ENCODE measurements around the gene RASSF1.

Gene RASSF1

GRCh38 chr3:50340448-50341329 lies at the start of gene RASSF1:
TSS of gene RASSF1 (minus strand) at chr3:50340836. CDS start at chr3:50340805, 31 bp downstream.
- DNase-seq (ENCODE audit: low read depth) = peak; percentile 38

- no peak for DNase-seq (ENCODE audit: low read depth)
These were observed 48.8 kb upstream of the RASSF1 start for GRCh38 chr3:50389414-50389767.

GRCh38 chr3:50388720-50389413 lies 48.2 kb upstream of the RASSF1 start:
- DNase-seq (ENCODE audit: low read depth) = no peak

- no peak for DNase-seq (ENCODE audit: low read depth)
These were observed 47.5 kb upstream of the RASSF1 start for GRCh38 chr3:50388016-50388719.

DNA sequence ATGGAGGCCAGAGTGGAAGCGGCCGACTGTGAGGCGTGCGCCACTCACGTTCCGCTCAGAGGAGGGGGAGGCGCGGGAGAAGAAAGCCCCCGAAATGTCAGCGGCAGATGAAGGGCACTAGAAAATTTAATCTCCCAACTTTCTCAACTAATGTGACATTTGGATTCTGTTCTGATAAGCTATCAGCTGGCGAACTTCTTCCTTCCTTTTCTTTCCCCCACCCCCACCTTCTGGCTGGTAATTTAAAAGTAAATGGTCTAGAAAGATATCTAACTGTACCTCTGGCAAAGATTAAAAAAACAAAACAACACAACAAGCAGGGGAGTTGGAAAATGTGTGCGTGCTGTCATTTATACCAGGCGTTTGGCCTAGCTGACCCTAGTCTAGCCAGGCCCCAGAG lies 45.1 kb upstream of the RASSF1 start:
- no peak for DNase-seq (ENCODE audit: low read depth)

DNA sequence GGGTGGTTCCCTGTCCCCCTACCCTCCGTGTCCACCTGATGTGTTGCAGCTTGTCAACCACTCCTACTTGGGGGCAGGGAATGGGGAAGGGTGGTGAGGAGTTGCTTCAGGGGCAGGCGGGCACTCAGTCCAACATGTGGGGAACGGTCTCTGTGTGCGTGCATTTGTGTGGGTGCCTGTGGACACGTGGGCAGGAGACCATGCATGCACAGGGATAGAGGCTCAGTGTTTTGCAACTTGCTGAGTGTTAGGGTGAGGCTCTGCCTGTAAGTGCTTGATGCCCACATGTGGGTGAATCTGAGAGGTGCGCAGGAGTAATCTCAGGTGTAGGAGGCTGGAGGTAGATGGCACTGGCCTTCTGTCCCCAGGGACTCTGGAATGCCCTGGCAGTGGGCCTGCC lies 43.1 kb upstream of the RASSF1 start:
- DNase-seq (ENCODE audit: low read depth) = no peak

DNA sequence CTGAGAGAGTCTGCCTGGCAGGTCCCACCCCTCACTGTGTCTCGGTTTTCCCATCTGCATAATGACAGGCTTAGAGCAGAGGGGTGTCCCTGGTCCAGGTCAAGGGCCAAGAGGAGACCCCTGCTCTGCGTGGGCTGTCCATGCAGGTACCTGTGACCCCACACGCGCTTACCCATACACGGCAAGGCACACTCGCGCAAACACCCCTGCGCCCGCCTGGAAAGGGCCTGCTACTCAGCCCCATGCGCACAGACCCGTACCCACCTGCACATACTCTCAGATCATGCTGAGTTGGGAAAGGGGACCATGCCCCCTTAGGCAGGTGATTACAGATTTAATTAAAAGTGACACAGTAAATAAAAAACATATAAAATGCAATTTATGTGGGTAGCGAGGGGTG lies 42.1 kb upstream of the RASSF1 start:
- no peak for DNase-seq (ENCODE audit: low read depth)

GRCh38 chr3:50381383-50381782 lies 40.7 kb upstream of the RASSF1 start:
- DNase-seq (ENCODE audit: low read depth) = no peak

DNA sequence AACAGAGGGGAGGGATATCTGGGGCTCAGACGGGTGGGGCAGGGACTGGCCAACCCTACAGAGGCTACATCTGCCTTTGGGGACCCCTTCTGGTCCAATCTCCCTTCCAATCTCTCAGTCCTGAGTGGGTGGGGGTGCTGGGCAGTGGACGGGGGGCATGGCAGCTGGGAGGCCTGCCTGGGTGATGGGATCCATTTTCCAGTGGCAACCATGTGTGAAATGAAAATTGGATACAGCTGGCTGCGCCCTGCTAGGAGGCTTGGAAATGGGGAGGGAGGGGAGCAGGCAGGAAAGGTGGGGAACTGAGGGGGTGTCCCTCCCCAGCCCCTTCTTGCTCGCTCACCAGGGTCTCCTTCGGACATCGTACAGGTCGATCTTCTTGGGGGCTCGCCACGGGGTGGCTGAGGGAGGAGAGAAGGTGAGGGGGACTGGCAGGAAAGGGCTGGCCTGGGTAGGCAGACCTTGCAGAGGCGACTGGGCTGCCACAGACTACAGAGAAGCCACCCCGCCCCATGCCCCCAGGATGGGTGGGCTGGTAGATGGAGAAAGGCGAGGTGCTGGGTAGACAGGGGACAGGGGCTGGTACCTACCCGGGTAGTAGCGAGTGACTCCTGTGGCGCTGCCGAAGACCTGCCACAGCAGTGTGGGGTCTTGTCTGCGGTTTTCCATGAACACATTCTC lies 39.9 kb upstream of the RASSF1 start:
- DNase-seq (ENCODE audit: low read depth) = no peak

DNA sequence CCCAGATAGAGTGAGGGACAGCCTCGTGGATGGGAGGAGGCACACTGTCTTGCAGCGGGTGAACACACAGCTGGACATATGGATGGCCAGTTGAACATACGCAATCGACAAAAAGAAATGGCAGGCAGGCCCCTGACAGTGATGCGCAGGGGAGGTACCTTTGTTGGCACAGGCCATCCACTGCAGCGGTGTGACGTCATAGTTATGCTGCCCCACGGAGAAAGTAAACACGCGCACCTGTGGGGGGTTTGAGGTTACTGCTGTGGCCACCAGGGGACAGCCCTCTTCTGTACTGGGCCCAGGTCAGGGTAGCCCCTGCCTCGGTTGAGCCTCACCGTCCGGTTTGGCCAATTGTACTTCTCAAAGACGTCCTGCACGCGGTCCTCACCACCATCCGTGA lies 38.1 kb upstream of the RASSF1 start:
- DNase-seq (ENCODE audit: low read depth) = no peak

DNA sequence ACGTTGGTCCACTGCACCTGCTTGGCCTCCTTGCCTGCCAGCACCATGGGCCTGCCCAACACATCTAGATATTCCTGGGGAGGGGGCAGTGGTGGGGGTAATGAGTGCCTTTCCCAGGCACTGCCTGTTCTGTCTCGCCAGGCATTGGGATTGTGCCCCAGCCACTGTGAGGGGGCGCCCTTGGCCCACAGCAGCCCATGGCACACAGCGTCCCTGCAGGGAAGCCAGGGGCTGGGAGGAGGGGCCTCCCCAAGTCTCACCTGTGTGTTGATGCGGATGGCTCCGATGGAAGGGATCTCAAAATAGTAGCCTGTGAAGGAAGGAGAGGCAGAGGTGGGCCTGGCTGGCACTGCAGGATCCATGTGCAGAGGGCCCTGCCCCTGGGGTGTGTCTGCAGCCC lies 37.4 kb upstream of the RASSF1 start:
- DNase-seq (ENCODE audit: low read depth) = no peak

GRCh38 chr3:50375258-50375931 lies 34.8 kb upstream of the RASSF1 start:
- DNase-seq (ENCODE audit: low read depth) = no peak

GRCh38 chr3:50374363-50375257 lies 34.0 kb upstream of the RASSF1 start:
- no peak for DNase-seq (ENCODE audit: low read depth)

DNA sequence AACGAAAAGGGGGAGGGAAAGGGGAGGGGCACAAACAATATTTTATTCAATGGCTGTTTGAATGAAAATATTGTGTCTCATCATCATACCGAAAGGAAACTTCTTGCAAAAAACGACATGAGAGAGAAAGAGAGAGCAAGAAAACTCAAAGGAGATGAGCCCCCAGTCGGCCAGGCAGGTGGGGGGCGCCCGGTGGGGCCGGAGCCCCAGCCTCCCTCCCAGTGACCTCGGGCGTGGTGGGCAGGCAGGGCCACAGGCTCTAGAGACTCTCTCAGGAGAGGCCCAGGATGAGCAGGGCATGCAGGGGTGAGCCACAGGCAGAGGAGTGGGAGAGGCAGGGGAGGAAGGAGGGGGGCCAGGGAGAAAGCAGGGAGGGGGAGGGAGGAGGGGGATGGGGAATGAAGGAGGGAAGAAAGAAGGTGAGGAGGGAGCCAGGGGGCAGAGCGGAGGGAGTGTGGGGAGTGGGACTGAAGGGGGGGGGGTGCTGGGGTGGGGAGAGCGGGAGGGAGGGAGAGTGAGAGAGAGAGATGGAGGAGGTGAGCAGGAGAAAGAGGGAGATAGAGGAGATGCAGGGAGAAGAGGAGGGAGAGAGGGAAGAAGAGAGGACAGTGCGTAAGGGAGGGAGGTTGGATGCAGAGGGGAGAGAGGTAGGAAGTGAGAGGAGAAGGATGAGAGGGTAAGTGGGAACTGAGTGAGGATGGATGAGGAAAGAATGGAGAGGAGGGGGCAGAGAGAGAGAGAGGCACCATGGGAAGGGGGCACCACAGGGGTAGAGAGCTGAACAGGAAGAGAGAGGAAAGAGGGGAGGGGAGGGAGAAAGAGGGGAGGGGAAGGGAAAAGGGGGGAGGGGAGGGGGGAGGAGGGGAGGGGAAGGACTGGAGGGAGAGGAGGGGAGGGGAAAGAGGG lies 32.8 kb upstream of the RASSF1 start:
- DNase-seq (ENCODE audit: low read depth) = no peak

GRCh38 chr3:50372349-50372748 lies 31.7 kb upstream of the RASSF1 start:
- no peak for DNase-seq (ENCODE audit: low read depth)

GRCh38 chr3:50371133-50371685 lies 30.6 kb upstream of the RASSF1 start:
- DNase-seq (ENCODE audit: low read depth) = no peak

GRCh38 chr3:50370594-50370993 lies 30.0 kb upstream of the RASSF1 start:
- no peak for DNase-seq (ENCODE audit: low read depth)

- DNase-seq (ENCODE audit: low read depth) = no peak
These were observed 28.5 kb upstream of the RASSF1 start for GRCh38 chr3:50369012-50369670.

- no peak for DNase-seq (ENCODE audit: low read depth)
These were observed 25.2 kb upstream of the RASSF1 start for GRCh38 chr3:50365842-50366220.

Data from stimulated activated CD8-positive, alpha-beta memory T cell treated with anti-CD3 and anti-CD28 coated beads, Interleukin-7, amount 100 ng/mL, for 24 hours (primary cell).